HepG2 (cell line): ENCODE measurements around the gene NOP9. TPM values are rescaled to one million over a fixed set of nuclear protein-coding genes. Genes with fewer than 3 reads are reported as not detected.

Experiments
- HCFC1 ChIP-seq: fragments of 150-350 bp; IDR thresholded peaks from 2 replicates; pipeline ENCODE4 v1.6.1; 2014; ENCODE audit warnings: low read depth, low read length
- IRF2 ChIP-seq: IDR thresholded peaks from 2 replicates; pipeline ENCODE4 v1.6.1; 2018; ENCODE audit warnings: missing genetic modification reagents, missing compliant biosample characterization
- MYC ChIP-seq: sonication (generic); formaldehyde crosslinking; IDR thresholded peaks from 2 replicates; pipeline ENCODE4 v1.9.0; 2021; ENCODE audit warnings: missing genetic modification reagents, borderline replicate concordance
- MYNN ChIP-seq: sonication (generic); formaldehyde crosslinking; IDR thresholded peaks from 2 replicates; pipeline ENCODE4 v1.4.0; 2020; ENCODE audit warnings: mild to moderate bottlenecking, low read depth, missing genetic modification reagents
- NRL ChIP-seq: sonication (generic); formaldehyde crosslinking; IDR thresholded peaks from 2 replicates; pipeline ENCODE4 v1.5.0; 2020; ENCODE audit warnings: missing genetic modification reagents, mild to moderate bottlenecking, moderate library complexity, borderline replicate concordance
- PCBP2 ChIP-seq: fragments of 200-400 bp; formaldehyde crosslinking; optimal IDR thresholded peaks from 2 replicates; pipeline ENCODE3; 2018; ENCODE audit warnings: low read length, low read depth; ENCODE audit not compliant: poor library complexity, severe bottlenecking
- SALL1 ChIP-seq: sonication (generic); formaldehyde crosslinking; IDR thresholded peaks from 2 replicates; pipeline ENCODE4 v1.8.0; 2022; ENCODE audit warnings: mild to moderate bottlenecking, missing genetic modification reagents
- U2AF1 ChIP-seq: fragments of 200-400 bp; formaldehyde crosslinking; optimal IDR thresholded peaks from 2 replicates; pipeline ENCODE3; 2017; ENCODE audit warnings: mild to moderate bottlenecking, low read depth, low read length
- ZNF232 ChIP-seq: sonication (generic); formaldehyde crosslinking; IDR thresholded peaks from 2 replicates; pipeline ENCODE4 v1.4.0; 2020; ENCODE audit warnings: missing genetic modification reagents, borderline replicate concordance
- ZNF430 ChIP-seq: sonication (generic); formaldehyde crosslinking; IDR thresholded peaks from 2 replicates; pipeline ENCODE4 v1.9.0; 2021; ENCODE audit warnings: mild to moderate bottlenecking, missing genetic modification reagents
- ZNF44 ChIP-seq: sonication (generic); formaldehyde crosslinking; IDR thresholded peaks from 2 replicates; pipeline ENCODE4 v1.5.1; 2020; ENCODE audit warnings: mild to moderate bottlenecking, missing genetic modification reagents
- ZNF790 ChIP-seq: sonication (generic); formaldehyde crosslinking; IDR thresholded peaks from 2 replicates; pipeline ENCODE4 v1.8.0; 2022; ENCODE audit warnings: missing genetic modification reagents, mild to moderate bottlenecking, borderline replicate concordance
- ZNF792 ChIP-seq: IDR thresholded peaks from 2 replicates; pipeline ENCODE4 v1.6.1; 2016
- polyA plus RNA-seq, 8 experiments: library from polyadenylated mRNA; depleted of rRNA in 3 of 8; stranded (reverse) in 7 of 8; unstranded in 1 of 8; fragments of >200 nt; fragmentation: Illumina TruSeq in 4 of 8; extraction: Trizol in 4 of 8; gene quantifications; 2 replicates each; pipeline versions ENCODE4 v1.2.1 to v1.2.3, GENCODE V29; 2011 to 2016; ENCODE audit warnings: low read depth in 4 of 8, missing spikeins in 1 of 8, mixed read lengths in 1 of 8; ENCODE audit not compliant: insufficient read depth in 1 of 8
- total RNA-seq, 5 experiments: library from RNA; depleted of rRNA; stranded (reverse); fragments of >200 nt; fragmentation: Illumina TruSeq; extraction: Trizol; gene quantifications; 2 replicates each; pipeline ENCODE4 v1.2.3, GENCODE V29; 2016; ENCODE audit warnings: low read depth in 1 of 5
- TF ChIP-seq, protein P1 (sequence below): sonication (generic); formaldehyde crosslinking; IDR thresholded peaks from 2 replicates; pipeline ENCODE4 v1.9.0; 2021; ENCODE audit warnings: mild to moderate bottlenecking, missing genetic modification reagents
- TF ChIP-seq, protein P2 (sequence below): IDR thresholded peaks from 2 replicates; pipeline ENCODE4 v1.4.0; 2020; ENCODE audit warnings: mild to moderate bottlenecking, missing genetic modification reagents
- TF ChIP-seq, protein P3 (sequence below): sonication (generic); formaldehyde crosslinking; conservative IDR thresholded peaks from 2 replicates; pipeline ENCODE4 v1.4.0; 2020; ENCODE audit warnings: missing genetic modification reagents

NOP9 gene
- total and polyA plus RNA-seq, 2 of the 13 experiments (the other 11 are each of a cell fraction or from before 2014, with no cell fraction given), result 24.5 to 61.6 TPM

DNA sequence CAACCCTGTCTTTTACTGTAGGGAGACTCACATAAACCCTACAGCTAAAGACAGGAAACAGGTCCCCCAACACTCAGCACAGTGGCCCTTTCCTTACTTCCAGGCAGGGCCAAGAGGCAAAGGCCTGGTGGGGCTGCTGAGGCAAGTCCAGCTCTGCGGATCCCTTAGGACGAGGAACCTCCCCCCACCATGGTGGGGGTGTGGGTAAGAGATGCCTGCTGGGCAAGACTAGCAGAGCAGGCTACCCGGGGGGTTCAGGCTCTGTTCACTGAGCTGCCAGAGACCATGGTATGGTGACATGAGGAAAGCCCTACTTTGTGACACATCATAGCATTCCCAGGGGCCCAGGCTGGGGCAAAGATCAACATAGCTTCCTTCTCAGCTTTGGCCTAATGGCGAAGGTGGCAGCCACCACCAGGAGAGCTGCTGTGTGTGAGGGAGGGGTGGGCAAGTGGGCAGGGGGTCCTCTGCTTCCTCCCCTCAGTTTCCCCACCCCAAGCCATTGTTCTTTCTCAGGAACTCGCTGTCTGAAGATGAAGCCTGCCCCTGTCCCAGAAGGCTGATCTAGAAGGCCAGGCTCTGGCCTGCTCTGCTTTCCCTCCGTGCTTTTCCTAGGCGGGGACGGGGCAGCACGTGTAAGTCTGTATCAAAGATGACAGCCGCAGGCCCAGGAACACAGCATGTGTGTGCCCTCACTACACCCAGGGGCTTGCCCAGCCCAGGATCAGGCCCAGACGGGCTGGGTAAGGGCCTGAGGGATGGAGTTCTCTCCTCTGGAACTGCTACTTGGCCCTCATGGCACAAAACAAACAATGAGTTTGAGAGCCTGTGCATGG is 47.1 kb upstream of the NOP9 start (continued):
- TF ChIP-seq, protein P1, sequence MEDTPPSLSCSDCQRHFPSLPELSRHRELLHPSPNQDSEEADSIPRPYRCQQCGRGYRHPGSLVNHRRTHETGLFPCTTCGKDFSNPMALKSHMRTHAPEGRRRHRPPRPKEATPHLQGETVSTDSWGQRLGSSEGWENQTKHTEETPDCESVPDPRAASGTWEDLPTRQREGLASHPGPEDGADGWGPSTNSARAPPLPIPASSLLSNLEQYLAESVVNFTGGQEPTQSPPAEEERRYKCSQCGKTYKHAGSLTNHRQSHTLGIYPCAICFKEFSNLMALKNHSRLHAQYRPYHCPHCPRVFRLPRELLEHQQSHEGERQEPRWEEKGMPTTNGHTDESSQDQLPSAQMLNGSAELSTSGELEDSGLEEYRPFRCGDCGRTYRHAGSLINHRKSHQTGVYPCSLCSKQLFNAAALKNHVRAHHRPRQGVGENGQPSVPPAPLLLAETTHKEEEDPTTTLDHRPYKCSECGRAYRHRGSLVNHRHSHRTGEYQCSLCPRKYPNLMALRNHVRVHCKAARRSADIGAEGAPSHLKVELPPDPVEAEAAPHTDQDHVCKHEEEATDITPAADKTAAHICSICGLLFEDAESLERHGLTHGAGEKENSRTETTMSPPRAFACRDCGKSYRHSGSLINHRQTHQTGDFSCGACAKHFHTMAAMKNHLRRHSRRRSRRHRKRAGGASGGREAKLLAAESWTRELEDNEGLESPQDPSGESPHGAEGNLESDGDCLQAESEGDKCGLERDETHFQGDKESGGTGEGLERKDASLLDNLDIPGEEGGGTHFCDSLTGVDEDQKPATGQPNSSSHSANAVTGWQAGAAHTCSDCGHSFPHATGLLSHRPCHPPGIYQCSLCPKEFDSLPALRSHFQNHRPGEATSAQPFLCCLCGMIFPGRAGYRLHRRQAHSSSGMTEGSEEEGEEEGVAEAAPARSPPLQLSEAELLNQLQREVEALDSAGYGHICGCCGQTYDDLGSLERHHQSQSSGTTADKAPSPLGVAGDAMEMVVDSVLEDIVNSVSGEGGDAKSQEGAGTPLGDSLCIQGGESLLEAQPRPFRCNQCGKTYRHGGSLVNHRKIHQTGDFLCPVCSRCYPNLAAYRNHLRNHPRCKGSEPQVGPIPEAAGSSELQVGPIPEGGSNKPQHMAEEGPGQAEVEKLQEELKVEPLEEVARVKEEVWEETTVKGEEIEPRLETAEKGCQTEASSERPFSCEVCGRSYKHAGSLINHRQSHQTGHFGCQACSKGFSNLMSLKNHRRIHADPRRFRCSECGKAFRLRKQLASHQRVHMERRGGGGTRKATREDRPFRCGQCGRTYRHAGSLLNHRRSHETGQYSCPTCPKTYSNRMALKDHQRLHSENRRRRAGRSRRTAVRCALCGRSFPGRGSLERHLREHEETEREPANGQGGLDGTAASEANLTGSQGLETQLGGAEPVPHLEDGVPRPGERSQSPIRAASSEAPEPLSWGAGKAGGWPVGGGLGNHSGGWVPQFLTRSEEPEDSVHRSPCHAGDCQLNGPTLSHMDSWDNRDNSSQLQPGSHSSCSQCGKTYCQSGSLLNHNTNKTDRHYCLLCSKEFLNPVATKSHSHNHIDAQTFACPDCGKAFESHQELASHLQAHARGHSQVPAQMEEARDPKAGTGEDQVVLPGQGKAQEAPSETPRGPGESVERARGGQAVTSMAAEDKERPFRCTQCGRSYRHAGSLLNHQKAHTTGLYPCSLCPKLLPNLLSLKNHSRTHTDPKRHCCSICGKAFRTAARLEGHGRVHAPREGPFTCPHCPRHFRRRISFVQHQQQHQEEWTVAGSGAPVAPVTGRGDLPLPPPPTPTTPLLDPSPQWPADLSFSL, result no peak
- TF ChIP-seq HCFC1, result no peak
- peak; percentile 77 for TF ChIP-seq IRF2 (CRISPR knock-in tag)
- no peak for TF ChIP-seq ZNF790 (CRISPR knock-in tag)
- no peak for TF ChIP-seq ZNF430 (CRISPR knock-in tag)
- TF ChIP-seq, protein P2, sequence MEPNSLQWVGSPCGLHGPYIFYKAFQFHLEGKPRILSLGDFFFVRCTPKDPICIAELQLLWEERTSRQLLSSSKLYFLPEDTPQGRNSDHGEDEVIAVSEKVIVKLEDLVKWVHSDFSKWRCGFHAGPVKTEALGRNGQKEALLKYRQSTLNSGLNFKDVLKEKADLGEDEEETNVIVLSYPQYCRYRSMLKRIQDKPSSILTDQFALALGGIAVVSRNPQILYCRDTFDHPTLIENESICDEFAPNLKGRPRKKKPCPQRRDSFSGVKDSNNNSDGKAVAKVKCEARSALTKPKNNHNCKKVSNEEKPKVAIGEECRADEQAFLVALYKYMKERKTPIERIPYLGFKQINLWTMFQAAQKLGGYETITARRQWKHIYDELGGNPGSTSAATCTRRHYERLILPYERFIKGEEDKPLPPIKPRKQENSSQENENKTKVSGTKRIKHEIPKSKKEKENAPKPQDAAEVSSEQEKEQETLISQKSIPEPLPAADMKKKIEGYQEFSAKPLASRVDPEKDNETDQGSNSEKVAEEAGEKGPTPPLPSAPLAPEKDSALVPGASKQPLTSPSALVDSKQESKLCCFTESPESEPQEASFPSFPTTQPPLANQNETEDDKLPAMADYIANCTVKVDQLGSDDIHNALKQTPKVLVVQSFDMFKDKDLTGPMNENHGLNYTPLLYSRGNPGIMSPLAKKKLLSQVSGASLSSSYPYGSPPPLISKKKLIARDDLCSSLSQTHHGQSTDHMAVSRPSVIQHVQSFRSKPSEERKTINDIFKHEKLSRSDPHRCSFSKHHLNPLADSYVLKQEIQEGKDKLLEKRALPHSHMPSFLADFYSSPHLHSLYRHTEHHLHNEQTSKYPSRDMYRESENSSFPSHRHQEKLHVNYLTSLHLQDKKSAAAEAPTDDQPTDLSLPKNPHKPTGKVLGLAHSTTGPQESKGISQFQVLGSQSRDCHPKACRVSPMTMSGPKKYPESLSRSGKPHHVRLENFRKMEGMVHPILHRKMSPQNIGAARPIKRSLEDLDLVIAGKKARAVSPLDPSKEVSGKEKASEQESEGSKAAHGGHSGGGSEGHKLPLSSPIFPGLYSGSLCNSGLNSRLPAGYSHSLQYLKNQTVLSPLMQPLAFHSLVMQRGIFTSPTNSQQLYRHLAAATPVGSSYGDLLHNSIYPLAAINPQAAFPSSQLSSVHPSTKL (CRISPR knock-in tag), result peak; percentile 89
- TF ChIP-seq SALL1 (CRISPR knock-in tag), result peak; percentile 74
- no peak for TF ChIP-seq ZNF44 (CRISPR knock-in tag)
- TF ChIP-seq PCBP2, result no peak
- TF ChIP-seq, protein P3, sequence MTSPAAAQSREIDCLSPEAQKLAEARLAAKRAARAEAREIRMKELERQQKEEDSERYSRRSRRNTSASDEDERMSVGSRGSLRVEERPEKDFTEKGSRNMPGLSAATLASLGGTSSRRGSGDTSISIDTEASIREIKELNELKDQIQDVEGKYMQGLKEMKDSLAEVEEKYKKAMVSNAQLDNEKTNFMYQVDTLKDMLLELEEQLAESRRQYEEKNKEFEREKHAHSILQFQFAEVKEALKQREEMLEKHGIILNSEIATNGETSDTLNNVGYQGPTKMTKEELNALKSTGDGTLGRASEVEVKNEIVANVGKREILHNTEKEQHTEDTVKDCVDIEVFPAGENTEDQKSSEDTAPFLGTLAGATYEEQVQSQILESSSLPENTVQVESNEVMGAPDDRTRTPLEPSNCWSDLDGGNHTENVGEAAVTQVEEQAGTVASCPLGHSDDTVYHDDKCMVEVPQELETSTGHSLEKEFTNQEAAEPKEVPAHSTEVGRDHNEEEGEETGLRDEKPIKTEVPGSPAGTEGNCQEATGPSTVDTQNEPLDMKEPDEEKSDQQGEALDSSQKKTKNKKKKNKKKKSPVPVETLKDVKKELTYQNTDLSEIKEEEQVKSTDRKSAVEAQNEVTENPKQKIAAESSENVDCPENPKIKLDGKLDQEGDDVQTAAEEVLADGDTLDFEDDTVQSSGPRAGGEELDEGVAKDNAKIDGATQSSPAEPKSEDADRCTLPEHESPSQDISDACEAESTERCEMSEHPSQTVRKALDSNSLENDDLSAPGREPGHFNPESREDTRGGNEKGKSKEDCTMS (CRISPR knock-in tag), result no peak
- peak; percentile 71 for TF ChIP-seq MYC (CRISPR knock-in tag)
- no peak; the same call in 1 of the 2 replicates for TF ChIP-seq ZNF232
- 0 out of 2 replicates have a peak, but pooled peaks have one; percentile 52 for TF ChIP-seq NRL (CRISPR knock-in tag)
- TF ChIP-seq U2AF1, result no peak
- peak; percentile 55; the same call in 1 of the 2 replicates for TF ChIP-seq ZNF792 (CRISPR knock-in tag)
- peak; percentile 49; the same call in 1 of the 2 replicates for TF ChIP-seq MYNN (CRISPR knock-in tag)
